B cell (primary cell): Measurements from ENCODE around the gene COL13A1.

ENCODE experiments used
- EZH2 ChIP-seq: IDR thresholded peaks from 2 replicates; pipeline ENCODE4 v1.6.1; 2012; ENCODE audit warnings: borderline replicate concordance, low read depth, mild to moderate bottlenecking, moderate library complexity, low read length; ENCODE audit not compliant: insufficient read depth, poor library complexity, severe bottlenecking
- TF ChIP-seq, protein P1 (sequence below): fragments of 200-600 bp; IDR thresholded peaks from one replicate; pipeline ENCODE4 v1.8.0; 2022; ENCODE audit warnings: antibody characterized with exemption, mild to moderate bottlenecking

DNA sequence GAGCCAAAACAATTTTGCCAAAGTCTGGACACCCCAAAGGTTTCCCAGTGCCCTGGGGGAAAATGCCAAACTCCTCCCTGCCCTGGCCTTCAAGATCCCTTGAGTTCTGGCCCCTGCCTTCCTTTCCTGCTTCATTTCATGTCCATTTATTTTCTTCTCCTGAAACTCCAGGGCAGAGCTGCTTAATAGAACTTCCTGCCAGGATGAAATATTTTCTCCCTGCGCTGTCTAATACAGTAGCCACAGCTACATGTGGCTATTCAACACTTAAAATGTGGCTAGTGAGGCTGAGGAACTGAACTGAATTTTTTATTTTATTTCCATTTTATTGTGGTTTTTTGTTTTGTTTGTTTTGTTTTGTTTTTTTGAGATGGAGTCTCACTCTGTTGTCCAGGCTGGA is 49.6 kb downstream of the COL13A1 start:
- TF ChIP-seq, protein P1, sequence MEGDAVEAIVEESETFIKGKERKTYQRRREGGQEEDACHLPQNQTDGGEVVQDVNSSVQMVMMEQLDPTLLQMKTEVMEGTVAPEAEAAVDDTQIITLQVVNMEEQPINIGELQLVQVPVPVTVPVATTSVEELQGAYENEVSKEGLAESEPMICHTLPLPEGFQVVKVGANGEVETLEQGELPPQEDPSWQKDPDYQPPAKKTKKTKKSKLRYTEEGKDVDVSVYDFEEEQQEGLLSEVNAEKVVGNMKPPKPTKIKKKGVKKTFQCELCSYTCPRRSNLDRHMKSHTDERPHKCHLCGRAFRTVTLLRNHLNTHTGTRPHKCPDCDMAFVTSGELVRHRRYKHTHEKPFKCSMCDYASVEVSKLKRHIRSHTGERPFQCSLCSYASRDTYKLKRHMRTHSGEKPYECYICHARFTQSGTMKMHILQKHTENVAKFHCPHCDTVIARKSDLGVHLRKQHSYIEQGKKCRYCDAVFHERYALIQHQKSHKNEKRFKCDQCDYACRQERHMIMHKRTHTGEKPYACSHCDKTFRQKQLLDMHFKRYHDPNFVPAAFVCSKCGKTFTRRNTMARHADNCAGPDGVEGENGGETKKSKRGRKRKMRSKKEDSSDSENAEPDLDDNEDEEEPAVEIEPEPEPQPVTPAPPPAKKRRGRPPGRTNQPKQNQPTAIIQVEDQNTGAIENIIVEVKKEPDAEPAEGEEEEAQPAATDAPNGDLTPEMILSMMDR = no peak
- TF ChIP-seq EZH2 = no peak
